DMS53 treated with DMSO at 0.1 percent for 48 hours (cell line): ENCODE data around the gene AIG1.
"Not testable (repeated sequence)": the region's sequence is repeated elsewhere in the genome, so short reads cannot be mapped to it uniquely, and the experiment has no call there.

Experiments used
- DNase-seq: peaks from one replicate; lab custom pipeline; 2025; ENCODE audit not compliant: unreplicated experiment; lab: John Stamatoyannopoulos, UW

The AIG1 gene

DNA sequence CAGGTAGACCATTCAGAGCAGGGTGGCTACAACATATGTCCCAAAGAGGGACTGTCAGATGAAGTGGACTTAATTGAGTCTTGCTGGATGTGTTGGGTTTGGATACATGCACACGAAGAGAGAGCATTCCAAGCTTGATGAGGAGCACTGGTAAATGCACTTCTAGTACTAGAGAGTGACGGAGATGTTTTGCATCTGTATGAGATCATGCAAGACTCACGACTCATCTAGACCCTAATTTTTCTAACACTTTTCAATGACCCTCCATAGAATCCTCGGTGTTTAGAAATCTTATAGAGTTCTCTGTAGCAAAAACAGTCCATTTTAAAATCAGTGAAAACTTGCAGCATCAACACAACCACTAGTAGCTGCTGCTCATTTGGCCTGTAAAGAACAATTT lies 4.8 kb upstream of the AIG1 start:
- DNase-seq: no peak

DNA sequence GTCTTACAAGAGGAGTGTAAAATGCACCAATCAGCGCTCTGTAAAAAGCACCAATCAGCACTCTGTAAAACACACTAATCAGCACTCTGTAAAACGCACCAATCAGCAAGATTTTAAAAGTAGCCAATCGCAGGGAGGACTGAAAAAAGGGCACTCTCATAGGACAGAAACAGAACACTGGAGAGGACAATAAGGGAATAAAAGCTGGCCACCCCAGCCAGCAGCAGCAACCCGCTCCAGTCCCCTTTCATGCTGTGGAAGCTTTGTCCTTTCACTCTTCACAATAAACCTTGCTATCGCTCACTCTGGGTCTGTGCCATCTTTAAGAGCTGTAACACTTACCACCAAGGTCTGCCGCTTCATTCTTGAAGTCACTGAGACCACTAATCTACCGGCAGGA lies 1.7 kb upstream of the AIG1 start:
- DNase-seq: peak; percentile 45

DNA sequence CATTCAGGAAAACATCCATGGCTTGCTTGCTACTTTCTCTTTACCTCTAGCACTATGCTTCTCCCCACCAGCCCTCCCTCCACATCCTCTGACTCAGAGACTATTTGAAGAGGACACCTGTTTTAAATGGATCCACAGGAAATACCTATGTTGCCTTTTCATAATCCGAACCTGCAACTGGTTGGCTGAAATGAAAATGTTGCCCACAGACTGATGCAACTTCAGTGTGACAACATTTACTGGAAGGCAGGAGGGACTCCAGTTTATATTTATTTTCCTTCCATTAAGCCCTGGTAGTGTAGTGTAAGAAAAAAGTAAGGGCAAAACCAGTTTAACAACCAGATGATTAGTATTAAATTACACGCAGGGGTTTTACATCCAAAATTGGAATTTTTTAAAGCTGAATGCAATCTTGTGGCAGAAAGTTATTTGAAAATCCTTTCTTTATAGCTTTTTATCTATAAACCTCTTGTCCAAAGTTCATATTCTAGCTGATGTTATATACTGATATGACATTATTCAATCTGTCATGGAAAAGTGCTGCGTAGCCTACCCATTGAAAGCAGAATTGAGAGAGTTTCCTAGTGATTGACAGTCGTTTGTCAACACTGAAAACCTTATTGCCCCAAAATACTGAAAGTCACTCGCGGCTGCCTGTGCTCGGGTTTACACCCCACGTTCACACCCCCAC lies 881 bp upstream of the AIG1 start:
- DNase-seq: peak; percentile 80

DNA sequence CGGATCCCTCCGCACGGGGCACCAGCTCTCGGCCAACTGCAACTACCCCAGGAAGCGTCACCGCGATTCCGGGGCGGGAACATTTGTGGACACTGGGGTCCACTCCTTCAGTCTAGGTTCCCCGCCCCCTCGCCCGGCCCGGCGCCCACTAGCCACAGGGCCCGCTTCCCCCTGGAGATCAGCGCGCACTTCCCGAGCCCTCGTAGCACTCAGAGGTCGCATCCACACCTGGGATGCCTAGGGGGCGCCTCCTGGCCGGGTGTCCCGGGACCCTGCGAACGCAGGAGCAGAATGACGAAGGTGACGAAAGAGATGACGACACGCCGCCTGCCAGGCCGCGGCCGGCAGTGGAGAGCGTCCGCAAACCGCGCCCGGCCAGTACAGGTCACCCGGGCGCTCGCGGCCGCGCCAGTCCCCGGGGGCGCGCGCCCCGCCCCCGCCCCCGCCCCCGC lies 309 bp upstream of the AIG1 start:
- peak; percentile 76 for DNase-seq

DNA sequence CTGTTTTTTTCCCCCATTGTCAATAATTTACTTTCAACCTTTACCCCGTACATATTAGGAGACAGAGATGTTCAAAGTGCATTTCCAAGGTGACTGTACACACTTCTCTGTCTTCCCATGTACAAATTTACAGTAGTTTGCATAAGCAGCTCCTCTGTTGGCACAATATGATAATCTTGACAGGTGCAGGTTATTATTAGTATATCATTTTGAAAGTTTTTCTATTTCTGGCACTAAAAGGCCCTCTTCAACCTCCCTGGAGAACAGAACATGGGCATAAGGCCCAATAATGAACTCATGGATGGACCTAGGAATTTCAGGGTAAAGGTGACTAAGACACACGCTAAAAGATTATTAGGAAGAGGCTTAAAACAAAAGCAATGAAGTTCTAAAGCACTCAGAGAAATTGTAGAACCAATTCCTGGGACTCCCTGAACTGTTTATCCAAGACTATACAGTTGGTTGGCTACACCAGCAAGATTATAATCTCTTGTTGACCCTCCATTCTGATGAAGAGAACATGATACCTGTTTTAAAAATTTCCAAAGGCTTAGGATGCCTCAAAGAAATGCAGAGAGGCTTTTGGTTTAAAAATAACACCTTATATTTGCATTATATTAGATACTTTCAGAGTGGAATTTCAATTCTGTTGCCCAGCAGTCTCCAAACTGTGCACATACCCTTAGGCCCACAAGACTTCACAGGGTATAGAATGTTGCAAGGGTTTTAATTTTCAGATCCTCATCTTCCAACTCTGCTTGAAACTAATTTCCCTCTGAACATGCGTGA lies 1.1 kb downstream of the AIG1 start:
- DNase-seq: no peak

DNA sequence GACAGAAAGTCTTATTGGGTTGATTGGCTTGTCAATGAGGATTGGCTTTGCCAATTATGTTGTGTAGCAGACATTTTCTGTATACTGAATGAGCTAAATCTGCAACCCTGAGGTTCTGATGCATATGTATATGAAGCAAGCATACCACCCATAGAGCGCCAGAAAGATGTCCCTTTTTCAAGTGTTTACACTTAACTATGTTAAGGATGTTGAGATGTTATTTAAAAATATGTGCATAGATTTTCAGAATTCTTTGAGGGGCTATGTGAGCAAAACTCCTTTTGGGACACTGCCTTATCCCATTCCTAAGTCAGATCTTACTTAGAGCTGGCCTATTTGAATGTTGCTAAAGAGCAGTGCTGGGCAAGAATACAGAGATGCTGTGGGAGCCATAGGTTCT lies 1.9 kb downstream of the AIG1 start:
- DNase-seq: no peak

DNA sequence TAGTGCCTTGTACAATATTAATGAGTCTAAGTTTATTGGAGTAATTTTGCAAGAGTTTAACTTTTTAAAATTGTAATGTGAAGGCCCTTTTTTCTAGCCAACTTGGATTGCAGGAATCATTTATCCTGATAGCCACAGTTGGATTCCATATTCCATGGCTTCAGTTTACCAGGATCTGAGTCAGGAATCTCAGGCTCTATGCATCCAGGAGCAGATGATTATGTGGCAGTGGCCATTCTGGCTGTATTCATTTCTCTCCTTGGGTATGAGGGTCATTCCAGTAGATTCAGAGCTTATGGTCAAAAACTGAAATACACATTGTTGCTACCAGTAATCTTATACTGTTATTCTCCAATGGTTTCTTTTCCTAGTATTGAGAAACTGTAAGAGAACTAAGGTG lies 2.9 kb downstream of the AIG1 start:
- DNase-seq: no peak

DNA sequence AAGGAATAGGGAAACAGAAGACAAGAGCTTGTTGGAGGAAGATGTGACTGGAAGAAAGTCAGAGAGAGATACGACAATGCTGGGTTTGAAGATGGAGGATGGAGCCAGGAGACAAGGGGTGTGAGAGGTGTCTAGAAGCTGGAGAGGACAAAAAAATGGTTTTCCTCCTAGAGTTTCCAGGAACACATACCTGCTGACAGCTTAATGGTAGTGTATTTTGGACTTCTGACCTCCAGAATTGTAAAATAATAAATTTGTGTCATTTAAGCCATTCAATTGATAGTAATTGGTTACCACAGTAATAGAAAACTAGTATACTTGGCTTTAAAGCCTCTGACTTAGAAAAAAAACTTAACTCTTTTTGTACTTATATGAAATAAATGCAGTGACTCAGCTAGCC lies 3.6 kb downstream of the AIG1 start:
- no peak for DNase-seq

DNA sequence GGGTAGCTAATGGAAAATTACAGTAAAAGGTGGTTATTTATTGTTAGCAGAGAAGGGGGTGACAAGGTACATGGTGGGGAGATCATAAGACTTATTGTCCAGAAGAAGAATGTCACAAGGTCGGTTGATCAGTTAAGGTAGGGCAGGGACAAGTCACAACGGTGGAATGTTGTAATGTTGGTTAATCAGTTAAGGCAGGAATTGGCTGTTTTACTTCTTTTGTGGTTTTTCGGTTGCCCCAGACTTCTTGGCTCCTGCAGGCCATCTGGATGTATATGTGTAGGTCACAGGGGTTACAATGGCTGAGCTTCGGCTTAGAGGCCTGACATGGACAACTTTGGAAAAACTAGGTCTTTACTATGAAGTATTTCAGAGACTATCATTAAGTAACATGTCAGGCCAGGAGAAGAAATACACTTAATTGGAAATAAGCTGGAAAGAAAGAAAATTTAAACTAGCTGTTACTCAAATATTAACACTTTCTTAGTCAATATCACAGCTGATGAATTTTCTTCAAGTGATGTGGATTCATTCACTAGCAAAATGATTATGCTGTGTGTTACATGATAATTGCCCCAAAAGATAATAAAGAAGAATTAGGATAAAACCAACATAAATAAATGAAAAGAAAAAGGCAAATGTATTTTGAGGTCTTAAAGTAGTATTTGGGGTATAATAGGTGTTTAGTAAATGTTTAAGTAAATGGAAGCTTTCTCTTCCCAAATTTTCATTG lies 4.4 kb downstream of the AIG1 start:
- no peak for DNase-seq

DNA sequence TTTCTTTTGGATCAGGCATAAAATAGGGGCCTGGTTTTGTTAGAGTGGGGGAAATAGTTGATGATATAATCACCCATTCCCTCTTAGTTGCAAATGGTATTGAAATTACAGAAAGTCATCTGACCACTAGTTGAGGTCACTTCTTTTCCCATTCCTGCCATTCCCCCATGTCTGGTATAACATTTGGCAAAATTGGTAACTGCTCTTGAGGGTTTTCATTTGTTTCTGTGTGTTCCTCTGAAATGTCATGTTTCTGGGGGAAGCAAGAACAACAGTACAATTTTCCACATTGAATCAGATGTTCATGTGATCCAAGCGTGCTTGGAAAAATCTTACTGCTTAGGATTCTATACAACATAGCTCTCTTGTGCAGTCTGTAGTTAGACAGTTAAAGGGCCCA lies 7.3 kb downstream of the AIG1 start:
- no peak for DNase-seq

DNA sequence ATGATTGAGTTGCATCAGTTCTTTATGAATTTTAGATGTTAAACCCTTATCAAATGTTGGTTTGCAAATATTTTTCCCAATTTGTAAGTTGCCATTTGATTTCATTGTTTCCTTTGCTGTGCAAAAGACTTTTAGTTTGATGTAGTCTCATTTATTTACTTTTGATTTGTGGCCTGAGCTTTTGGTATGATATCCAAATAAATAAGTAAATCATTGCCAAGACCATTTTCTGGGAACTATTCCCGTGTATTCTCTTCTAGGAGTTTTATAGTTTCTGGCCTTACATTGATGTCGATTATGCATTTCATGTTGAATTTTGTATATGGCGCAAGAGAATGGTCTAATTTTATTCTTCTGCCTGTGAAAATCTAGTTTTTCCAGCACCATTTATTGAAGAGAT lies 13.4 kb downstream of the AIG1 start:
- no peak for DNase-seq

DNA sequence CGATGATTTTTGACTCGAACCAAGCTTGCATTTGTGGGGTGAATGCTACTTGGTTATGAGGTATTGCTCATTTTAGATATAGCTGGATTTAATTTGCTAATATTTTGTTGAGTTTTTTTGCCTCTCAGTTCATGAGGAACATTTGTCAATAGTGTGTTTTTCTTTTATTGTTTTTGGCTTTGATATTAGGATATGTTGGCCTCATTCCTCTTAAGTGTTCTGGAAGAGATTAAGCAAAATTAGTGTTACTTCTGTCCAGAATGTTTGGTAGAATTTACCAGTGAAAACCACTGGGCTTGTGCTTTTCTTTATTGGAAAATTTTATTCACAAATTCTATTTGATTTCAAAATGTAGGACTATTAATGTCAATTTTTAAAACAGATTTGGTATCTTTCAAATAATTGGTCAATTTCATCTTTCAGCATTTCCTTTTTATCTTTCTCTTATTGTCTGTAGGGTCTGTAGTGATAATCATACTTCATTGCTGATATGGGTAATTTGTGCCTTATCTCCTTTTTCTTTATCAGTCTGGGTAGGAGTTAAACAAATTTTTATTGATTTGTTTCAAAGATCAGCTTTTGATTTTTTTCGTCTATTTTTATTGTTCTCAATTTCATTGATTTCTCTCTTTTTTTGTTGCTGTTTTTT lies 14.1 kb downstream of the AIG1 start:
- DNase-seq: no peak

DNA sequence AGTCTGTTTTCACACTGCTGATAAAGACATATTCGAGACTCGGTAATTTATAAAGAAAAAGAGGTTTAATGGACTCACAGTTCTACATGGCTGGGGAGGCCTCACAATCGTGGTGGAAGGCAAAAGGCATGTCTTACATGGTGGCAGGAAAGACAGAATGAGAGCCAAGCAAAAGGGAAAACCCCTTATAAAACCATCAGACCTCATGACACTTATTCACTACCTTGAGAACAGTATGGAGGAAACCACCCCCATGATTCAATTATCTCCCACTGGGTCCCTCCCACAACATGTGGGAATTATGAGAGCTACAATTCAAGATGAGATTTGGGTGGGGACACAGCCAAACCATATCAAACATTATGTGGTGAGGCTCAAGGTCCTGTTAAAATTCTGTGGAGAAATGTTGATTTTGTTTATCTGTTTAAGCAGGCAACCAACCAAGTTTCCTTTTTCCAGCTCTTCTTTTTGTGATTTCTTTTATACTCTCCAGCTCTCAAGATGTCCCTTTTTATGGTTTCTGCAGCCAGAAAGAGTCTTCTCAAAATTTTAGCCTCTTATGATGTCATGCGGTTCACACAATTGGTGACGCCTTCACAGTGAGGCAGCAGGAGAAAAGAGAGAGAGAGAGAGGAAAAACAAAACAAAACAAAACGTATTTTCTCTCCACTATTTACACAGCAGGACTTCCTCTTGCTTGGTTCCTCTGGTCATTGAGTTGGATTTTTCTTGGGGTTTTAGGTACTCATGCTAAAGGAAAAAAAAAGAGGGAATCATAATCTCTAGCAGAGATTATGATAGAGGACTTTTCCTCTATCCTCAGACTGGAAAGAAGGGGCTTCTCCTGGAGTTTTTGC lies 18.0 kb downstream of the AIG1 start:
- peak; percentile 10 for DNase-seq

DNA sequence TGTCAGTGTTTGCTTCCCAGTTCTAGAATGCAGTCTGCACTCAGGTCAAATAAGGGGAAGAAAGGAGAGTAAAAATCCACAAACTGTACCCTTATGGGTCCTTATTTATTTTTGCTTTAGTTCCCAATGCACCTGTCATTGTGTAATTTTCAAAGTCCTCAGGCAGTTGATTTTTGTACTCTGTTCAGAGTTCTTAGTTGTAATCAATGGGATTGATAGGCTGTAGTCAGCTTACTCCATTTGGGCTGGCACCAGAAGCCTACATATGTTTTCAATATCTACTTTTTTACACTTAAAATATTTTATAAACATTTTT lies 18.6 kb downstream of the AIG1 start:
- no peak for DNase-seq

DNA sequence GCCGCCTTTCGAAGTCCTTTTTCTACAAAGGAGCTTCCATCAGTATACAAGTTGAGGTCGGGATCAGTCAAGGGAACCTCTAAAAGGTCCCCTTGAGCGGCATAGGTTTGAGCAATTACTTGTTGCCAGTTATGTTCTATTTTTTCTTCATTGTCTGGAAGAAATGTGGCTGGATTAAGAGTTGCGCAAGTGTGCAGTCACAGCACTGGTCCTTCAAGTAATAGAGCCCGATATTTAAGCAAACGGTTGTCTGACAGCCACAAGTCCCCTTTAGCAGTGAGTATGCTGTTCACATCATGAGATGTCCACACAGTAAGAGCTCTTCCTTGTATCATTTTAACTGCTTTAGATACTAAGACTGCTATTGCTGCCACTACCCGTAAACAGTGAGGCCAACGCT lies 21.6 kb downstream of the AIG1 start:
- DNase-seq: not testable (repeated sequence)

DNA sequence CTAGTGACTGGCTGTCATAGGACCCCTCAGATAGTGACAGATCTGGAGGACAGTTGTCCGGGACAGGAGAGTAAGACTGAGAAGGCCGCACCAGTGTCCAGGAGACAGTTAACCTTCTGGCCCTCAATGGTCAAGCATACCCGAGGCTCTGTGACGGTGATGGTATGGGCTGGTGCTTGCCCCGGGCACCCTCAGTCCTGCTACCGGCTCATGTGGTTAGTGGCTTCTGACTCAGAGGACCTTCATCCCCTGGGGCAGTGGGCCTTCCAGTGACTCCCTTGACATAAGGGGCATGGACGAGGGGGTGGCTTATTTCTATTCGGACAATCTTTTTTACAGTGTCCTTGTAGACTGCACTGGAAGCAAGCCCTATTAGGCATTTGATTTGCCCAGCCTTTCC lies 23.3 kb downstream of the AIG1 start:
- DNase-seq: not testable (repeated sequence)

DNA sequence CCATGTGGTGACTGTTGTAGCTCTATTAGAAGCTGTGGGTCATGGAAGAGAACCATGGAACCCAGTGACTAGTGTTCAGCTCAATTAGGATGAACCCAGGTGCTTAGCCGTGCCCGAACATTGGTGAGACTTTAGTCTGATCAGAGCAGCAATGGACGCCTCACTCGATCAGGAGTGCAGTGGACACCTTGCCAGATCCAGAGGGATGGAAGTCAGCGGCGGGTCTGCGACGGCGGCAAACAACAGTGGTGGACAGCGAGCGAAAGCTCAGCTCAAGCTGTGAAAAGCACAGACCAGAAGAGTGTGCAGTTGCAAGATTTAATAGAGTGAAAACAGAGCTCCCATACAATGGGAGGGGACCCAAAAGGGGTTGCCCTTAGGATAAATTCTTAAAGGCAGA lies 26.6 kb downstream of the AIG1 start:
- not testable (repeated sequence) for DNase-seq

DNA sequence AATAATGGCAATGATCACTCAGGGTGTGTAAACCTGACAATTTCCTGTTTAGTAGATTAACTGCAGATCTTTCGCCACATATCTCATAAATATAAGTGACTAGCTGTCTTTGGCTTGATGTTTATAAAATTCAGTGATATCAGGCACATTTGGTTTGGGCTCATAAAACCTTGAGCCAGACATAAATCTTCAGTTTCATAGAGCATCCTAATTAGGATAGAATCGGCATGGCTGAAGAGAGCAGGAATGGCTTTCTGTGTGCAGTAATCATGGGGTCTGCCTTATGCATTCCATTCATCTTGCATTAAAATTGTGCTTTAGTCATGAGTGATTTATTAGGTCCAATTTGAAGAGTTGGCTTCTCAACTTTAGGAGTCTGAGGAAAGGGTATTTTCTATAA lies 27.2 kb downstream of the AIG1 start:
- no peak for DNase-seq

DNA sequence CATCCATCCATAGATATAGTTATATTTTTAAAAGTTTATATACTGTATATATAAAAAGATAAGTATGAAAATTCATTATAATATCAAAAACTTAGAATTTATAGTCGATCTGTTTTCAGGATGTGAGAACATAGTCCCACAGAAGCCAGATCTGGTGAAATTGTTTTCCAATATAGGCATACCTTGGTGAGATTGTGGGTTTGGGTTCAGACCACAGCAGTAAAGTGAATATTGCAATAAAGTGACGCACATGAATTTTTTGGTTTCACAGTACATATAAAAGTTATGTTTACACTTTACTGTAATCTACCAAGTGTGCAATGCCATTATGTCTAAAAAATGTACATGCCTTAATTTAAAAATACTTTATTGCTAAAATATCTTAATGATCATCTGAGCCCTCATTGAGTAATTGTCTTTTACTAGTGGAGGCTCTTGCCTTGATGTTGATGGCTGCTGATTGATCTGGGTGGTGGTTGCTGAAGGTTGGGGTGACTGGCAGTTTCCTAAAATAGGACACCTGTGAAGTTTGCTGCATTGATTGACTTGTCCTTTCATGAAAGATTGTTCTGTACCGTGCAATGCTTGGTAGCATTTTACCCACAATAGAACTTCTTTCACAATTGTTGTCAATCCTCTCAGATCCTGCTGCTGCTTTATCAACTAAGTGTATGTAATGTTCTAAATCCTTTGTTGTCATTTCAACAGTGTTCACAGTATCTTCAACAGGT lies 29.8 kb downstream of the AIG1 start:
- no peak for DNase-seq

DNA sequence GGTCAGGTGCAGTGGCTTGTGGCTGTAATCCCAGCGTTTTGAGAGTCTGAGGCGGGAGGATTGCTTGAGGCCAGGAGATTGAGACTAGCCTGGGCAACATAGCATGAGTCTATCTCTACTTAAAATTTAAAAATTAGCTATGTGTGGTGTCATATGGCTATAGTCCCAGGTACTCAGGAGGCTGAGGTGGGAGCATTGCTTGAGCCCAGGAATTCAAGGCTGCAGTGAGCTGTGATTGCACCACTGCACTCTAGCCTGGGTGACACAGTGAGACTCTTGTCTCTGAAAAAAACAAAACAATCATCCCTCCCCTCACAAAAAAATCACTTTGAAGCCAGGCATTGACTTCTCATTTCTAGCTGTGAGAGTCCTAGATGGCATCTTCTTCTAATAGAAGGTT lies 32.1 kb downstream of the AIG1 start:
- DNase-seq: no peak
